ENCODE data around the gene CNTNAP5.

Gene CNTNAP5

GRCh38 chr2:124180635-124181034 lies 155.5 kb downstream of the CNTNAP5 start:
- DNase-seq (ENCODE audit: low read depth): no peak
- no peak overlapping the region for H3K4me3 ChIP-seq (ENCODE audit: low read length)
- TF ChIP-seq CTCF (conservative IDR thresholded peaks at IDR 0.05; ENCODE audit: low read depth, low read length): no peak

- TF ChIP-seq CTCF (conservative IDR thresholded peaks at IDR 0.05; ENCODE audit: low read depth, low read length): no peak
- H3K4me3 ChIP-seq (ENCODE audit: low read length): no peak overlapping the region
- no peak for DNase-seq (ENCODE audit: low read depth)
Observed at GRCh38 chr2:124186801-124187200, 161.7 kb downstream of the CNTNAP5 start.

- no peak for TF ChIP-seq CTCF (conservative IDR thresholded peaks at IDR 0.05; ENCODE audit: low read depth, low read length)
- no peak for DNase-seq (ENCODE audit: low read depth)
- H3K4me3 ChIP-seq (ENCODE audit: low read length): no peak overlapping the region
Observed at GRCh38 chr2:124187948-124188347, 162.9 kb downstream of the CNTNAP5 start.

- no peak overlapping the region for H3K4me3 ChIP-seq (ENCODE audit: low read length)
- TF ChIP-seq CTCF (conservative IDR thresholded peaks at IDR 0.05; ENCODE audit: low read depth, low read length): no peak
- no peak for DNase-seq (ENCODE audit: low read depth)
Observed at GRCh38 chr2:124193706-124194105, 168.6 kb downstream of the CNTNAP5 start.

- no peak overlapping the region for H3K4me3 ChIP-seq (ENCODE audit: low read length)
- DNase-seq (ENCODE audit: low read depth): no peak
- no peak for TF ChIP-seq CTCF (conservative IDR thresholded peaks at IDR 0.05; ENCODE audit: low read depth, low read length)
Observed at GRCh38 chr2:124201713-124202112, 176.6 kb downstream of the CNTNAP5 start.

GRCh38 chr2:124209441-124209840 lies 184.4 kb downstream of the CNTNAP5 start:
- no peak overlapping the region for H3K4me3 ChIP-seq (ENCODE audit: low read length)
- no peak for DNase-seq (ENCODE audit: low read depth)
- no peak for TF ChIP-seq CTCF (conservative IDR thresholded peaks at IDR 0.05; ENCODE audit: low read depth, low read length)

GRCh38 chr2:124211461-124211860 lies 186.4 kb downstream of the CNTNAP5 start:
- DNase-seq (ENCODE audit: low read depth): no peak
- TF ChIP-seq CTCF (conservative IDR thresholded peaks at IDR 0.05; ENCODE audit: low read depth, low read length): no peak
- no peak overlapping the region for H3K4me3 ChIP-seq (ENCODE audit: low read length)
